Naive B cell (primary cell): Measurements from ENCODE around the gene SMU1. TPM values are rescaled to one million over a fixed set of nuclear protein-coding genes. Genes with fewer than 3 reads are reported as not detected.
"Not testable (repeated sequence)": the region's sequence is repeated elsewhere in the genome, so short reads cannot be mapped to it uniquely, and the experiment has no call there.

Source experiments
- ATAC-seq, 2 donors: fragments of 150-1000 bp; cut with Tn5 transposase; 2 replicates each; pipeline ENCODE4 v1.10.0; 2021; ENCODE audit warnings: low read depth in 2 of 2, mild to moderate bottlenecking in 2 of 2, moderate library complexity in 2 of 2
- DNase-seq: peaks from one replicate; pipeline ENCODE4 v3.0.0; 2022
- H3K27ac Mint-ChIP-seq, 6 donors: one replicate each; pipeline ENCODE4 v1.8.0; 2020 to 2022; ENCODE audit warnings: mild to moderate bottlenecking in 6 of 6, mixed read lengths in 6 of 6, moderate library complexity in 5 of 6, inconsistent platforms in 2 of 6
- H3K27me3 Mint-ChIP-seq, 3 donors: one replicate each; pipeline ENCODE4 v1.8.0; 2021 to 2022; ENCODE audit warnings: mixed read lengths in 3 of 3, mild to moderate bottlenecking in 1 of 3
- H3K36me3 Mint-ChIP-seq, 2 donors: one replicate each; pipeline ENCODE4 v1.8.0; 2020 to 2022; ENCODE audit warnings: mixed read lengths in 2 of 2, inconsistent platforms in 1 of 2, mild to moderate bottlenecking in 1 of 2
- H3K4me1 Mint-ChIP-seq, 3 donors: one replicate each; pipeline ENCODE4 v1.8.0; 2020 to 2022; ENCODE audit warnings: mixed read lengths in 3 of 3, inconsistent platforms in 1 of 3, mild to moderate bottlenecking in 1 of 3, moderate library complexity in 1 of 3
- H3K4me3 Mint-ChIP-seq, 8 donors: one replicate each; pipeline ENCODE4 v1.8.0; 2020 to 2022; ENCODE audit warnings: mild to moderate bottlenecking in 8 of 8, mixed read lengths in 8 of 8, moderate library complexity in 8 of 8, inconsistent platforms in 2 of 8
- H3K9me3 Mint-ChIP-seq, 7 donors: one replicate each; pipeline ENCODE4 v1.8.0; 2020 to 2022; ENCODE audit warnings: mixed read lengths in 7 of 7, mild to moderate bottlenecking in 5 of 7, inconsistent platforms in 2 of 7, moderate library complexity in 1 of 7
- polyA plus RNA-seq, 6 donors: library from polyadenylated mRNA; unstranded; fragments of 300-500 nt; fragmentation: Illumina TruSeq; gene quantifications; one replicate each; pipeline ENCODE4 v1.2.3, GENCODE V29; 2021; ENCODE audit warnings: low read depth in 6 of 6

Gene SMU1
- polyA plus RNA-seq, 6 donors from 2014 or later: 19.6 to 44.5 (median 25.8) TPM

DNA sequence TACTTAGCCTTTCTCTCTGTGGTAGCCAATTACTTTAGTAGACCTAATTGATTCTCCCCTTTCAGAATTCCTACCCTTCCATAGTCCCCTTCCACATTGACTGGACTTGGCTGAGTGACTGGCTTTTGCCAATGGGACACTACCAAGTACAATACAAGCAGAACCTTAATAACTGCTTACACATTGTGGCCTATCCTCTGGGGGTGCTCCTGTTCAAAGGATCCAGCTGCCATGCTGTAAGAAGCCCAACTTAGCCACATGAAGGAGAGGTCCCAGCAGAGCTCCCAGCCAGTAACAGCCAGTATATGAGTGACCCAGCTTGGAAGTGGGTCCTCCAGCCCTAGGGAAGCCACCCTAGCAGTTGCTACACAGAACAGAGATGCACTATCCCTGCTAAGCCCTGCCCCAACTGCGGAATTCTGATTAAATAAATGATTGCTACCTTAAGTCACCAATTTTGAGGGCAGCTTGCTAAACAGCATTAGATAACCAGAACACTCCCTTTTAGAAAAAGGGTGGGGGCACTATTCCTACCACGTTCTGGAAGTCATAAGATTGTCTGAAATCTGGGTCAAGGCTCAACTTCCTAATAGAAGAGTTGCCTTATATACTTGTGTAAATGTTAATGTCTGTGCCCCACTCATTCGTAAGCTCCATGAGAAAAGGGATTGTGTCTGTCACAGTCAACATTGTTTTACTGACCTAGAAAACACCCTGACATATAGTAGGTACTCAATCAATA lies 64.0 kb downstream of the SMU1 start:
- H3K4me1 Mint-ChIP-seq: peaks cover 0 to 5% (median 3%) of the 10 kb centered on the region in 3 donors
- no peak for DNase-seq
- no peak overlapping the region for H3K4me3 Mint-ChIP-seq
- ATAC-seq: no peak
- no peaks in the 10 kb centered on the region for H3K36me3 Mint-ChIP-seq
- no peak overlapping the region for H3K27ac Mint-ChIP-seq
- no peaks in the 10 kb centered on the region for H3K9me3 Mint-ChIP-seq
- no peaks in the 10 kb centered on the region for H3K27me3 Mint-ChIP-seq

DNA sequence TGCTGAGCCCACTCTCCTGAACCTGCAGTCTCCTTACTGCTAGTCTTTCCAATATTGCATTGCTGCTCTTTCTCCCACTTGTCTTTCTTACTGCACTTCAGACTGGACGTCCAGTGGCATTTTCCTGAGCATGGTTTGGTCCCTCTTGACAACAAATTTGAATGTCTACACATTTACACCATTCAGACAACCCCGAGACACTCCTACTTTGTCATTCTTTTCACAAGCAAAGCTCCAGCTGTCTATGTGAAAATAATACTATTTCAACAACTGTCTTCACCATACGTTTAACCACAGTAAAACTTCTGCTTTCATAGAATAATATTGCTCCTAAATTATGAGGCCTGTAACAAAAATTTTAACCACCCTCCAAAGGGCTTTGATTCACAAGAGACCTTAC lies 64.6 kb downstream of the SMU1 start:
- H3K36me3 Mint-ChIP-seq: no peaks in the 10 kb centered on the region
- no peak for ATAC-seq
- no peaks in the 10 kb centered on the region for H3K9me3 Mint-ChIP-seq
- H3K27me3 Mint-ChIP-seq: no peaks in the 10 kb centered on the region
- peaks cover 0 to 5% (median 3%) of the 10 kb centered on the region in 3 donors for H3K4me1 Mint-ChIP-seq
- H3K4me3 Mint-ChIP-seq: no peak overlapping the region
- no peak for DNase-seq
- H3K27ac Mint-ChIP-seq: peak overlapping the region in 1 of 6 donors; percentile 28

DNA sequence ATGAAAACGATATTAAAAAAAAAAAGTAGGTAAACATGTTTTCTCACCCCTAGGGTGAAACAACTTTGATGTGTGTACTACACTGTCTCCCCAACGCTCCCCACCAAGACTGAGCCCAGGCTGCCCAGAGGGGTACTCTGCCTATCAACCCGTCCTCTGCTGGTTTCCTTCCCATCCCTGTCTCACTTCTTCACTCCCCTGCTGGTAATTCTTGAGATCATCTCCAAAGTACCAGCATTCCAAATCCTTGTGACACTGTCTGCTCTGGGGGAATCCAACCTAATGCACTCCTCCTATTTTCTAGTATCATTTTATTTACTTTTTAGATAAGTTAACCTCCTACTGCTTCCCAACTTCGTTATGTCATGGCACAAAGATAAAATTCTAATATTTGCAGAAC lies 68.7 kb downstream of the SMU1 start:
- Mint-ChIP-seq H3K36me3 (no peaks in the 10 kb centered on the region), H3K27ac (no peak overlapping the region), H3K4me3 (peak overlapping the region in 1 of 8 donors; percentile 6), H3K4me1 (peaks cover under 1 to 5% (median 3%) of the 10 kb centered on the region in 3 donors), H3K27me3 (no peaks in the 10 kb centered on the region), H3K9me3 (no peaks in the 10 kb centered on the region)
- ATAC-seq (no peak), DNase-seq (no peak)

DNA sequence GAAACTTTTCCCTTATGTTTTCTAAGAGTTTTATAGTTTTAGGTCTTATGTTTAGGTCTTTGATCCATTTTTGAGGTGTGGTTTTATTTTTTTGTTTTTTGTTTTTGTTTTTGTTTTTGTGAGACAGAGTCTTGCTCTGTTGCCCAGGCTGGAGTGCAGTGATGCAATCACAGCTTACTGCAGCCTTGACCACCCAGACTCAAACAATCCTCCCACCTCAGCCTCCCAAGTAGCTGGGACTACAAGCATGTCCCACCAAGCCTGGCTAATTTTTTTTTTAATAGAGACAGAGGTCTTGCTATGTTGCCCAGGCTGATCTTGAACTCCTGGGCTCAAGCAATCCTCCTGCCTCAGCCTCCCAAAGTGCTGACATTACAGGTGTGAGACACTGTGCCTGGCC lies 71.1 kb downstream of the SMU1 start:
- Mint-ChIP-seq H3K4me3 (peak overlapping the region in 1 of 8 donors; percentile 70), H3K4me1 (peaks cover 7 to 20% (median 12%) of the 10 kb centered on the region in 3 donors)
- DNase-seq, H3K36me3 Mint-ChIP-seq, ATAC-seq, H3K27ac Mint-ChIP-seq, H3K9me3 Mint-ChIP-seq, H3K27me3 Mint-ChIP-seq: not testable (repeated sequence)

DNA sequence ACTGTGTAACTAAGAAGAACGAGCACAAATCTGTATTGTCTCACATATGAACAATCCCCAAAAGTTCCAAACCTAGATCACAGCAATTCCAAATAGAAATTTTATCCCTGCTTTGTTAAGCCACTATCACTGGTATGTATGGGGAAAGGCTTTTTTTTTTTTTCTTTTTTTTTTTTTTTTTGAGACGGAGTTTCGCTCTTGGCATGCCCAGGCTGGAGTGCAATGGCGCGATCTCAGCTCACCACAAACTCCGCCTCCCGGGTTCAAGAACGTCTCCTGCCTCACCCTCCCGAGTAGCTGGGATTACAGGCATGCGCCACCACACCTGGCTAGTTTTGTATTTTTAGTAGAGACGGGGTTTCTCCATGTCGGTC lies 75.8 kb downstream of the SMU1 start:
- Mint-ChIP-seq H3K27ac (peak overlapping the region; percentile 96 to 99 (median 98)), H3K36me3 (peaks cover 10 to 22% of the 10 kb centered on the region in 2 donors), H3K4me1 (peaks cover 30 to 49% (median 37%) of the 10 kb centered on the region in 3 donors), H3K4me3 (peak overlapping the region; percentile 93 to 99 (median 96))
- H3K9me3 Mint-ChIP-seq, ATAC-seq, H3K27me3 Mint-ChIP-seq, DNase-seq: not testable (repeated sequence)

DNA sequence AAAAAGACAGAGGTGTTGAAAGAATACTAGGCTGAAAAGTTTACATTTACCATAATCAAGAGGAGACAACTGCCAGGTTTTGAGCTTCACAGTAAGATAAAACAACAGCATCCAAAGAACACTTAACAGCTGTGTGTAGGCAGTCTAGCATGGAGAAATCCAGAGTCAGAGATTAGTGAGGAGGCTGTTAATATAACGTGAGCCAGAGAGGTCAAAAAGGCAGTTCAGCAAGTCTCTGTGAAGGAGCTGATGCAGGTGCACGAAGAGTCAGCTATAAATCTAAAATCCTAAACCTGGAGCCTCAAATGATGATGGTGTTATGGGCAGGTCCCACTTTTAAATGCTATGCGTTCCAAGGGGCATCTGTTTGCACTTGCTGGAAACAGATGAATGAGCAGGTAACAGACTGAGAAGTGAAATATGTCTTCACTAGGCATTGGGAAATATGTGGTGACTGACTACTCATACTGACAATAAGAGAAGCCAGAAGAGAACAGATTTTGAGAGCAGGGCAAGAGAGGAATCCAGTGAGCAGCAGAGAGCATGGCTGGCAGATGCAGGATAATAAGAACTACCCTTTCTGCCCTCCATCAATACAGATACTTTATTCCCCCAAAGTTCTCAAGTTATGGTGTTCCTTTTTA lies 83.8 kb downstream of the SMU1 start:
- no peaks in the 10 kb centered on the region for H3K9me3 Mint-ChIP-seq
- peak overlapping the region in 1 of 6 donors; percentile 33 for H3K27ac Mint-ChIP-seq
- H3K36me3 Mint-ChIP-seq: peaks cover 29 to 33% of the 10 kb centered on the region in 2 donors
- no peak for ATAC-seq
- H3K4me3 Mint-ChIP-seq: no peak overlapping the region
- peaks cover 15 to 32% (median 32%) of the 10 kb centered on the region in 3 donors for H3K4me1 Mint-ChIP-seq
- DNase-seq: no peak
- H3K27me3 Mint-ChIP-seq: no peaks in the 10 kb centered on the region

DNA sequence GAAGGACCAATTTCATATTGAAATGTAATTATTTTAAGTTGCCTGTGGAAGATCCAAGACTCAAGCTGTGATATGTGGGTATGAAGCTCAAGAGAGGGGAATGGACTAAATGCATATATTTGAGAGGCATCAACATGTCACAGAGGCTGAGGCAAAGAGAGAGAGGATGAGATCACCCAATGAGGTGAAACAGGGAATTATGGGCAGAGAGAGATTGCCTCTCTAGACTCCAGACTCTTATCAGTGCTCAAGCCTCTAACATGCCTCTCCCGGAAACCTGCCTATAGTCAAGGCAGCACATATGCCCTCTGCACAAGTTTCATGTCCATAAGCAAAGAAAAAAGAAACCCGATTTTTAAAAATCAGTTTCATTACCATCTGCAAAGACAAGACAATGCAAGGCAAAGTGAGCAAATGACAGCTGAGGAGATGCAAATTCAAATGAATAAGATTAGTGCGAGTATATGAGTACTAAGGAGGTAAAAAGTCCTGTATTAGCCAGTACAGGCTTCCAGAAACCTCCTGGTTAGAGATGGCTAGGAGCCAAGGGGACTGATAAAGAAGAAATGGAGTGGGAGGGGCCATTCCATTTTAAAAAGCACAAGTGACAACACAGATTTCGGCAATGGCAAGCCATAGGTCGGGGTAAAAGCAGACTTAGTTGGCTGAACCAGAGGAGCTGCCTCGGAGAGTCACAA lies 84.4 kb downstream of the SMU1 start:
- peak overlapping the region in 1 of 8 donors; percentile 18 for H3K4me3 Mint-ChIP-seq
- ATAC-seq (no peak), DNase-seq (no peak)
- H3K27me3 Mint-ChIP-seq: no peaks in the 10 kb centered on the region
- no peak overlapping the region for H3K27ac Mint-ChIP-seq
- H3K36me3 Mint-ChIP-seq: peaks cover 33 to 34% of the 10 kb centered on the region in 2 donors
- H3K9me3 Mint-ChIP-seq: no peaks in the 10 kb centered on the region
- H3K4me1 Mint-ChIP-seq: peaks cover 12 to 29% (median 26%) of the 10 kb centered on the region in 3 donors

Other genes with a start within 250 kb of the SMU1 start
- 10 to 100 TPM; 25.5 to 34.0 (median 29.4) TPM for gene APTX, start 75.0 kb downstream of the SMU1 start, polyA plus RNA-seq
- 100 to 1,000 TPM in 1 of 6 donors, 10 to 100 TPM in 5; 69.9 to 104 (median 86.7) TPM for gene DNAJA1, start 51.4 kb downstream of the SMU1 start, polyA plus RNA-seq
- gene B4GALT1, start 90.7 kb upstream of the SMU1 start, polyA plus RNA-seq: 100 to 1,000 TPM in 1 of 6 donors, 10 to 100 TPM in 5; 30.4 to 112 (median 72.8) TPM
- gene SPINK4, start 163.5 kb upstream of the SMU1 start, polyA plus RNA-seq: not detected
- 10 to 100 TPM; 45.7 to 85.6 (median 73.2) TPM for gene BAG1, start 188.0 kb upstream of the SMU1 start, polyA plus RNA-seq
- gene CHMP5, start 188.4 kb upstream of the SMU1 start, polyA plus RNA-seq: 10 to 100 TPM; 41.6 to 76.4 (median 54.2) TPM
- gene NFX1, start 213.8 kb upstream of the SMU1 start, polyA plus RNA-seq: 10 to 100 TPM; 25.7 to 59.9 (median 41.2) TPM